ENCODE measurements around the gene KCNA3.

- TF ChIP-seq CTCF (IDR thresholded peaks at IDR 0.05) (no peak), POLR2A (IDR thresholded peaks at IDR 0.05) (no peak)
Observed at GRCh38 chr1:110696818-110697217, 22.1 kb upstream of the KCNA3 start.
